LNCAP (cell line): ENCODE measurements around the gene SOX5.

Experiments
- CTCF ChIP-seq: fragments of 450-650 bp; IDR thresholded peaks from 2 replicates; pipeline ENCODE4 v1.5.1; 2017; ENCODE audit warnings: mild to moderate bottlenecking

Gene SOX5

GRCh38 chr12:23704992-23705943 lies 244.2 kb downstream of the SOX5 start:
- TF ChIP-seq CTCF = no peak

GRCh38 chr12:23703051-23703450 lies 246.4 kb downstream of the SOX5 start:
- no peak for TF ChIP-seq CTCF

GRCh38 chr12:23699031-23699430 lies 250.4 kb downstream of the SOX5 start:
- no peak for TF ChIP-seq CTCF

- no peak for TF ChIP-seq CTCF
Measured at GRCh38 chr12:23694920-23695319, 254.6 kb downstream of the SOX5 start.

- no peak for TF ChIP-seq CTCF
Measured at GRCh38 chr12:23694307-23694706, 255.2 kb downstream of the SOX5 start.

- TF ChIP-seq CTCF = no peak
Measured at GRCh38 chr12:23687947-23688346, 261.5 kb downstream of the SOX5 start.

GRCh38 chr12:23686095-23686494 lies 263.4 kb downstream of the SOX5 start:
- no peak for TF ChIP-seq CTCF
